K562 (cell line): ENCODE results near the gene PKDCC. TPM values are rescaled to one million over a fixed set of nuclear protein-coding genes. Genes with fewer than 3 reads are reported as not detected.

Experiments
- ATAC-seq: fragments of 200-7000 bp; cut with Tn5 transposase; 3 replicates; pipeline ENCODE4 v1.9.1; 2020; ENCODE audit warnings: moderate library complexity
- BruUV-seq: library from RNA; stranded (reverse); fragments of 400-500 nt; replicated peaks from 2 replicates; lab custom pipeline; 2021; lab: Mats Ljungman, UMichigan
- CTCF ChIA-PET: fragments of 300-600 bp; formaldehyde crosslinking; extraction: SDS; loops from one replicate; lab custom pipeline; 2021; ENCODE audit warnings: low intra/inter-chr PET ratio; lab: Yijun Ruan, JAX
- POLR2A ChIA-PET: fragments of 300-600, 350-650 bp; sonication (Branson Sonifier 250); formaldehyde crosslinking; extraction: SDS; loops from one replicate; lab custom pipeline; 2021; ENCODE audit warnings: antibody characterized with exemption, inconsistent platforms; lab: Yijun Ruan, JAX
- DNase-seq, 4 experiments: peaks; one replicate each; pipeline versions ENCODE4 v3.0.0 to v3.0.0-alpha.2; 2011 to 2018; ENCODE audit warnings: low spot score in 3 of 4, mixed read lengths in 3 of 4; ENCODE audit errors: extremely low read depth in 1 of 4
- FAIRE-seq: peaks from 2 replicates; lab custom pipeline; 2011; peaks lifted over from hg19 to GRCh38; lab: Jason Lieb, UNC
- H2AFZ ChIP-seq: 2 replicates; pipeline ENCODE4 v1.6.0; 2011; ENCODE audit warnings: low read depth, low read length, control low read depth, inconsistent platforms
- H3K27ac ChIP-seq: fragments of 200-600 bp; 3 replicates; pipeline ENCODE4 v1.8.0; 2011; ENCODE audit warnings: low read depth, mild to moderate bottlenecking, control low read depth, inconsistent platforms, low read length, moderate library complexity, mixed read lengths; ENCODE audit errors: extremely low read depth
- H3K27me3 ChIP-seq, 2 experiments: fragments of 300-600 bp in 1 of 2; 2 replicates in 1 of 2; 3 replicates in 1 of 2; pipeline versions ENCODE4 v1.6.0 to v1.8.0; 2011; ENCODE audit warnings: inconsistent platforms in 2 of 2, low read length in 2 of 2, mild to moderate bottlenecking in 1 of 2, mixed read lengths in 1 of 2, moderate library complexity in 1 of 2; ENCODE audit not compliant: control insufficient read depth in 2 of 2, insufficient read depth in 2 of 2
- H3K36me3 ChIP-seq: fragments of 300-600 bp; 3 replicates; pipeline ENCODE4 v1.8.0; 2011; ENCODE audit warnings: mild to moderate bottlenecking, low read length, inconsistent platforms; ENCODE audit not compliant: control insufficient read depth, insufficient read depth
- H3K4me1 ChIP-seq, 2 experiments: fragments of 200-600 bp in 1 of 2; replicated peaks in 1 of 2; 2 replicates in 1 of 2; 3 replicates in 1 of 2; pipeline versions ENCODE4 v1.5.1 to v1.8.0; 2011; ENCODE audit warnings: inconsistent platforms in 2 of 2, low read length in 2 of 2, mild to moderate bottlenecking in 1 of 2, mixed read lengths in 1 of 2, moderate library complexity in 1 of 2; ENCODE audit not compliant: control insufficient read depth in 2 of 2, insufficient read depth in 2 of 2
- H3K4me2 ChIP-seq: 2 replicates; pipeline ENCODE4 v1.6.1; 2011; ENCODE audit warnings: low read length, control low read depth, inconsistent platforms, mixed read lengths; ENCODE audit not compliant: insufficient read depth
- H3K4me3 ChIP-seq: fragments of 200-600 bp; sonication (generic), shearing (Covaris generic); 2 replicates; pipeline ENCODE4 v1.5.1; 2016; ENCODE audit warnings: control low read depth, inconsistent platforms
- H3K79me2 ChIP-seq: fragments of 200-600 bp; 3 replicates; pipeline ENCODE4 v1.8.0; 2011; ENCODE audit warnings: low read length, inconsistent platforms; ENCODE audit not compliant: control insufficient read depth, insufficient read depth
- H3K9ac ChIP-seq, 2 experiments: 2 replicates each; pipeline versions ENCODE4 v1.6.0 to v1.6.1; 2011; ENCODE audit warnings: low read depth in 2 of 2, low read length in 2 of 2, control low read depth in 1 of 2, inconsistent platforms in 1 of 2, mild to moderate bottlenecking in 1 of 2, mixed read lengths in 1 of 2; ENCODE audit not compliant: insufficient read depth in 1 of 2
- H3K9me1 ChIP-seq: one replicate; pipeline ENCODE4 v1.6.0; 2011; ENCODE audit warnings: inconsistent platforms, mild to moderate bottlenecking, low read length, moderate library complexity; ENCODE audit not compliant: control insufficient read depth, insufficient read depth
- H3K9me3 ChIP-seq: replicated peaks from 2 replicates; pipeline ENCODE4 v1.5.1; 2011; ENCODE audit warnings: low read depth, low read length, inconsistent platforms; ENCODE audit not compliant: control insufficient read depth, insufficient read depth
- H4K20me1 ChIP-seq: replicated peaks from 2 replicates; pipeline ENCODE4 v1.6.1; 2011; ENCODE audit warnings: low read length, inconsistent platforms, mixed read lengths; ENCODE audit not compliant: control insufficient read depth, insufficient read depth
- EZH2 ChIP-seq: IDR thresholded peaks from 2 replicates; pipeline ENCODE4 v1.6.1; 2012; ENCODE audit warnings: low read depth, mild to moderate bottlenecking, inconsistent platforms, low read length, borderline replicate concordance
- KAT7 ChIP-seq: sonication (generic); formaldehyde crosslinking; IDR thresholded peaks from 2 replicates; pipeline ENCODE4 v1.8.0; 2022; ENCODE audit warnings: missing genetic modification reagents, mild to moderate bottlenecking, borderline replicate concordance
- U2AF1 ChIP-seq: fragments of 200-400 bp; formaldehyde crosslinking; optimal IDR thresholded peaks from 2 replicates; pipeline ENCODE3; 2017; ENCODE audit warnings: mild to moderate bottlenecking, low read depth, low read length, moderate library complexity
- ZNF589 ChIP-seq: fragments of 200-800 bp; sonication (Bioruptor generic); IDR thresholded peaks from 2 replicates; pipeline ENCODE4 v1.6.1; 2016; ENCODE audit warnings: low read depth, missing genetic modification characterization, missing compliant biosample characterization
- ZNF668 ChIP-seq: fragments of 250-450 bp; sonication (Bioruptor Pico); IDR thresholded peaks from 2 replicates; pipeline ENCODE4 v1.8.0; 2022; ENCODE audit warnings: mild to moderate bottlenecking, inconsistent platforms
- ZNF76 ChIP-seq: fragments of 250-450 bp; sonication (Bioruptor Pico); IDR thresholded peaks from 2 replicates; pipeline ENCODE4 v1.4.0; 2020; ENCODE audit warnings: mild to moderate bottlenecking, moderate library complexity, borderline replicate concordance
- WGBS: fragments of 100-300 bp; shearing (Covaris generic); methylation state at CpG from one replicate; pipeline ENCODE4 v1.1.6; 2016; ENCODE audit warnings: low coverage, mixed read lengths; ENCODE audit not compliant: insufficient coverage; ENCODE audit errors: missing lambda C conversion rate; 5-methylcytosine and 5-hydroxymethylcytosine counted together
- in situ Hi-C: fragments of 300-500 bp; cut with MboI; formaldehyde crosslinking; loops from 4 replicates; pipeline ENCODE4 v1.15.0; 2018; ENCODE audit warnings: inconsistent platforms, mixed read lengths
- intact Hi-C: fragments of 100-400 bp; cut with micrococcal nuclease; formaldehyde crosslinking; loops from 2 replicates; pipeline ENCODE4 v1.14.2; 2022
- polyA plus RNA-seq, 8 experiments: library from polyadenylated mRNA; depleted of rRNA in 4 of 8; stranded (reverse) in 5 of 8; unstranded in 3 of 8; fragments of >200 nt; fragmentation: Nextera tagmentation in 2 of 8; fragmentation: Illumina TruSeq in 1 of 8; extraction: Ambion mirVana in 2 of 8; extraction: Trizol in 1 of 8; gene quantifications; 2 replicates each; pipeline versions ENCODE4 v1.2.1 to v1.2.3, GENCODE V29; 2011 to 2014; ENCODE audit warnings: inconsistent platforms in 1 of 8, missing spikeins in 1 of 8
- total RNA-seq, 7 experiments: library from RNA; depleted of rRNA in 6 of 7; stranded (reverse); fragments of >200 nt in 6 of 7; fragmentation: Illumina TruSeq in 2 of 7; extraction: Trizol in 2 of 7; gene quantifications; 2 replicates each; pipeline versions ENCODE4 v1.2.1 to v1.2.3, GENCODE V29; 2011 to 2021; ENCODE audit warnings: low replicate concordance in 1 of 7
- TF ChIP-seq, protein P1 (sequence below): fragments of 450-650 bp; IDR thresholded peaks from 2 replicates; pipeline ENCODE4 v1.6.1; 2016; ENCODE audit warnings: mild to moderate bottlenecking, moderate library complexity

The PKDCC gene
- total and polyA plus RNA-seq, 9 of the 15 experiments (the other 6 are each of a cell fraction or from before 2014, with no cell fraction given): 0.62 to 14.8 (median 1.3) TPM; not detected in 2

DNA sequence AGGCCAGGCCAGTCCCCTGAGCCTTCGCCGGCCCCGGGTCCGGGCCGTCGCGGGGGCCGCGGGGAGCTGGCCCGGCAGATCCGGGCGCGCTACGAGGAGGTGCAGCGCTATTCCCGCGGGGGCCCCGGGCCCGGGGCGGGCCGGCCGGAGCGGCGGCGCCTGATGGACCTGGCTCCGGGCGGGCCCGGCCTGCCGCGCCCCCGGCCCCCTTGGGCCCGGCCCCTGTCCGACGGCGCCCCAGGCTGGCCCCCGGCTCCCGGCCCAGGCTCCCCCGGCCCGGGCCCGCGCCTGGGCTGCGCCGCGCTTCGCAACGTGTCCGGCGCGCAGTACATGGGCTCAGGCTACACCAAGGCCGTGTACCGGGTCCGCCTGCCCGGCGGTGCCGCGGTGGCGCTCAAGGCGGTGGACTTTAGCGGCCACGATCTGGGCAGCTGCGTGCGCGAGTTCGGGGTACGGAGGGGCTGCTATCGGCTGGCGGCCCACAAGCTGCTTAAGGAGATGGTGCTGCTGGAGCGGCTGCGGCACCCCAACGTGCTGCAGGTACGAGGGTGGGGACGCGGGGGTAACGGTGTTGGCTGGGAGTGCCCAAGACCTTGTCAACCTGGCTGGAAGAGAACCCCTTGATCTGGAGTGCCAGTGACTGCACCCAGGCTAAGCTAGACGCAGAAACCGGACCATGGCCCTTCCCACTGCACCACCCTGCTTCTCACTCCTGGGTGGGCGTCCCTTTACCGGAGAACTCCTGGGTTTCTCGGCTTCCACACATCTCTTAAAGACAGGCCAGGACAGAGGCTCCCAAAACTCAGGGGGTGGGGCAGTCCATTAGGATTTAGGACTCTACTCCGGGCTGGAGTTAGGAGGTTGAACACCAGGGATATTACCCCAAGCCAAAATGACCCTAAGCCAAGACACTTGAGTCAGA is 739 bp downstream of the PKDCC start:
- no peak for FAIRE-seq
- H3K4me1 ChIP-seq: peaks cover 14 to 22% of the 10 kb centered on the region in 2 experiments; a peak in 4 of 5 replicates
- WGBS: 18% methylated on average over 48 of the region's 80 CpGs
- TF ChIP-seq EZH2: no peak
- TF ChIP-seq U2AF1: no peak
- TF ChIP-seq ZNF76 (CRISPR knock-in tag): no peak
- TF ChIP-seq, protein P1, sequence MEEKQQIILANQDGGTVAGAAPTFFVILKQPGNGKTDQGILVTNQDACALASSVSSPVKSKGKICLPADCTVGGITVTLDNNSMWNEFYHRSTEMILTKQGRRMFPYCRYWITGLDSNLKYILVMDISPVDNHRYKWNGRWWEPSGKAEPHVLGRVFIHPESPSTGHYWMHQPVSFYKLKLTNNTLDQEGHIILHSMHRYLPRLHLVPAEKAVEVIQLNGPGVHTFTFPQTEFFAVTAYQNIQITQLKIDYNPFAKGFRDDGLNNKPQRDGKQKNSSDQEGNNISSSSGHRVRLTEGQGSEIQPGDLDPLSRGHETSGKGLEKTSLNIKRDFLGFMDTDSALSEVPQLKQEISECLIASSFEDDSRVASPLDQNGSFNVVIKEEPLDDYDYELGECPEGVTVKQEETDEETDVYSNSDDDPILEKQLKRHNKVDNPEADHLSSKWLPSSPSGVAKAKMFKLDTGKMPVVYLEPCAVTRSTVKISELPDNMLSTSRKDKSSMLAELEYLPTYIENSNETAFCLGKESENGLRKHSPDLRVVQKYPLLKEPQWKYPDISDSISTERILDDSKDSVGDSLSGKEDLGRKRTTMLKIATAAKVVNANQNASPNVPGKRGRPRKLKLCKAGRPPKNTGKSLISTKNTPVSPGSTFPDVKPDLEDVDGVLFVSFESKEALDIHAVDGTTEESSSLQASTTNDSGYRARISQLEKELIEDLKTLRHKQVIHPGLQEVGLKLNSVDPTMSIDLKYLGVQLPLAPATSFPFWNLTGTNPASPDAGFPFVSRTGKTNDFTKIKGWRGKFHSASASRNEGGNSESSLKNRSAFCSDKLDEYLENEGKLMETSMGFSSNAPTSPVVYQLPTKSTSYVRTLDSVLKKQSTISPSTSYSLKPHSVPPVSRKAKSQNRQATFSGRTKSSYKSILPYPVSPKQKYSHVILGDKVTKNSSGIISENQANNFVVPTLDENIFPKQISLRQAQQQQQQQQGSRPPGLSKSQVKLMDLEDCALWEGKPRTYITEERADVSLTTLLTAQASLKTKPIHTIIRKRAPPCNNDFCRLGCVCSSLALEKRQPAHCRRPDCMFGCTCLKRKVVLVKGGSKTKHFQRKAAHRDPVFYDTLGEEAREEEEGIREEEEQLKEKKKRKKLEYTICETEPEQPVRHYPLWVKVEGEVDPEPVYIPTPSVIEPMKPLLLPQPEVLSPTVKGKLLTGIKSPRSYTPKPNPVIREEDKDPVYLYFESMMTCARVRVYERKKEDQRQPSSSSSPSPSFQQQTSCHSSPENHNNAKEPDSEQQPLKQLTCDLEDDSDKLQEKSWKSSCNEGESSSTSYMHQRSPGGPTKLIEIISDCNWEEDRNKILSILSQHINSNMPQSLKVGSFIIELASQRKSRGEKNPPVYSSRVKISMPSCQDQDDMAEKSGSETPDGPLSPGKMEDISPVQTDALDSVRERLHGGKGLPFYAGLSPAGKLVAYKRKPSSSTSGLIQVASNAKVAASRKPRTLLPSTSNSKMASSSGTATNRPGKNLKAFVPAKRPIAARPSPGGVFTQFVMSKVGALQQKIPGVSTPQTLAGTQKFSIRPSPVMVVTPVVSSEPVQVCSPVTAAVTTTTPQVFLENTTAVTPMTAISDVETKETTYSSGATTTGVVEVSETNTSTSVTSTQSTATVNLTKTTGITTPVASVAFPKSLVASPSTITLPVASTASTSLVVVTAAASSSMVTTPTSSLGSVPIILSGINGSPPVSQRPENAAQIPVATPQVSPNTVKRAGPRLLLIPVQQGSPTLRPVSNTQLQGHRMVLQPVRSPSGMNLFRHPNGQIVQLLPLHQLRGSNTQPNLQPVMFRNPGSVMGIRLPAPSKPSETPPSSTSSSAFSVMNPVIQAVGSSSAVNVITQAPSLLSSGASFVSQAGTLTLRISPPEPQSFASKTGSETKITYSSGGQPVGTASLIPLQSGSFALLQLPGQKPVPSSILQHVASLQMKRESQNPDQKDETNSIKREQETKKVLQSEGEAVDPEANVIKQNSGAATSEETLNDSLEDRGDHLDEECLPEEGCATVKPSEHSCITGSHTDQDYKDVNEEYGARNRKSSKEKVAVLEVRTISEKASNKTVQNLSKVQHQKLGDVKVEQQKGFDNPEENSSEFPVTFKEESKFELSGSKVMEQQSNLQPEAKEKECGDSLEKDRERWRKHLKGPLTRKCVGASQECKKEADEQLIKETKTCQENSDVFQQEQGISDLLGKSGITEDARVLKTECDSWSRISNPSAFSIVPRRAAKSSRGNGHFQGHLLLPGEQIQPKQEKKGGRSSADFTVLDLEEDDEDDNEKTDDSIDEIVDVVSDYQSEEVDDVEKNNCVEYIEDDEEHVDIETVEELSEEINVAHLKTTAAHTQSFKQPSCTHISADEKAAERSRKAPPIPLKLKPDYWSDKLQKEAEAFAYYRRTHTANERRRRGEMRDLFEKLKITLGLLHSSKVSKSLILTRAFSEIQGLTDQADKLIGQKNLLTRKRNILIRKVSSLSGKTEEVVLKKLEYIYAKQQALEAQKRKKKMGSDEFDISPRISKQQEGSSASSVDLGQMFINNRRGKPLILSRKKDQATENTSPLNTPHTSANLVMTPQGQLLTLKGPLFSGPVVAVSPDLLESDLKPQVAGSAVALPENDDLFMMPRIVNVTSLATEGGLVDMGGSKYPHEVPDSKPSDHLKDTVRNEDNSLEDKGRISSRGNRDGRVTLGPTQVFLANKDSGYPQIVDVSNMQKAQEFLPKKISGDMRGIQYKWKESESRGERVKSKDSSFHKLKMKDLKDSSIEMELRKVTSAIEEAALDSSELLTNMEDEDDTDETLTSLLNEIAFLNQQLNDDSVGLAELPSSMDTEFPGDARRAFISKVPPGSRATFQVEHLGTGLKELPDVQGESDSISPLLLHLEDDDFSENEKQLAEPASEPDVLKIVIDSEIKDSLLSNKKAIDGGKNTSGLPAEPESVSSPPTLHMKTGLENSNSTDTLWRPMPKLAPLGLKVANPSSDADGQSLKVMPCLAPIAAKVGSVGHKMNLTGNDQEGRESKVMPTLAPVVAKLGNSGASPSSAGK: no peak
- TF ChIP-seq ZNF668: no peak
- TF ChIP-seq ZNF589 (CRISPR knock-in tag): no peak
- TF ChIP-seq KAT7 (CRISPR knock-in tag): 0 out of 2 replicates have a peak, but pooled peaks have one; percentile 64

More for the DNA sequence above, 739 bp downstream of the PKDCC start:
- H4K20me1 ChIP-seq: no peaks in the 10 kb centered on the region; the same call in 1 of the 2 replicates
- in situ Hi-C loops: no loop called here
- no peaks in the 10 kb centered on the region for H3K79me2 ChIP-seq
- peak overlapping the region in 1 of 2 experiments; percentile 81; a peak in 3 of 4 replicates for H3K9ac ChIP-seq
- ChIA-PET CTCF (interaction anchor here (0.7 kb wide), 1 partner anchor 10 kb away, joined by 3 read pairs; no protein-coding TSS in a partner anchor), POLR2A (interaction anchor here (1.0 kb wide), 1 partner anchor 14 kb away, joined by 3 read pairs; no protein-coding TSS in a partner anchor)
- peak overlapping the region; percentile 55 for H3K4me2 ChIP-seq
- BruUV-seq: TSS peak; percentile 49
- H3K27ac ChIP-seq: no peak overlapping the region
- no peaks in the 10 kb centered on the region for H3K9me1 ChIP-seq
- no peaks in the 10 kb centered on the region for H3K9me3 ChIP-seq
- intact Hi-C loops: no loop called here
- peaks cover 8 to 52% of the 10 kb centered on the region in 2 experiments; a peak in 4 of 5 replicates for H3K27me3 ChIP-seq
- H3K4me3 ChIP-seq: peak overlapping the region; percentile 32
- ATAC-seq (peak; percentile 4; the same call in 1 of the 3 replicates), DNase-seq (peak in 2 of 4 experiments; percentile 54 to 61)
- peak overlapping the region; percentile 80 for H2AFZ ChIP-seq
- no peaks in the 10 kb centered on the region for H3K36me3 ChIP-seq
